Right ventricle myocardium inferior (tissue), 1 donor: ENCODE data around the gene PAGE2B. TPM values are rescaled to one million over a fixed set of nuclear protein-coding genes. Genes with fewer than 3 reads are reported as not detected.
"Not testable (repeated sequence)": the region's sequence is repeated elsewhere in the genome, so short reads cannot be mapped to it uniquely, and the experiment has no call there.

Experiments
- ATAC-seq: fragments of 200-7000 bp; cut with Tn5 transposase; one replicate; pipeline ENCODE4 v1.9.1; 2020; ENCODE audit warnings: mild to moderate bottlenecking, moderate library complexity
- DNase-seq: peaks from one replicate; pipeline ENCODE4 v3.0.0; 2021; ENCODE audit errors: missing footprints
- intact Hi-C: fragments of 100-400 bp; cut with DNase I; formaldehyde crosslinking; loops from one replicate; pipeline ENCODE4 v1.11.0; 2022
- long read RNA-seq: library from polyadenylated mRNA; unstranded; transcript quantifications from one replicate; pipeline ENCODE4 v2.0.0, GENCODE V29; 2021
- total RNA-seq: library from RNA; stranded (reverse); fragmentation: NEBNext Ultra II Directional; extraction: Animal tissue kit (Norgen Biotek cat#: 25700); gene quantifications from one replicate; pipeline ENCODE4 v1.2.1, GENCODE V29; 2021
- donor health status: DM: no; HTN: yes; CAD: no; lungs with severe emphysema.

The PAGE2B gene
- total RNA-seq: not detected
- long read RNA-seq: 0 reads

DNA sequence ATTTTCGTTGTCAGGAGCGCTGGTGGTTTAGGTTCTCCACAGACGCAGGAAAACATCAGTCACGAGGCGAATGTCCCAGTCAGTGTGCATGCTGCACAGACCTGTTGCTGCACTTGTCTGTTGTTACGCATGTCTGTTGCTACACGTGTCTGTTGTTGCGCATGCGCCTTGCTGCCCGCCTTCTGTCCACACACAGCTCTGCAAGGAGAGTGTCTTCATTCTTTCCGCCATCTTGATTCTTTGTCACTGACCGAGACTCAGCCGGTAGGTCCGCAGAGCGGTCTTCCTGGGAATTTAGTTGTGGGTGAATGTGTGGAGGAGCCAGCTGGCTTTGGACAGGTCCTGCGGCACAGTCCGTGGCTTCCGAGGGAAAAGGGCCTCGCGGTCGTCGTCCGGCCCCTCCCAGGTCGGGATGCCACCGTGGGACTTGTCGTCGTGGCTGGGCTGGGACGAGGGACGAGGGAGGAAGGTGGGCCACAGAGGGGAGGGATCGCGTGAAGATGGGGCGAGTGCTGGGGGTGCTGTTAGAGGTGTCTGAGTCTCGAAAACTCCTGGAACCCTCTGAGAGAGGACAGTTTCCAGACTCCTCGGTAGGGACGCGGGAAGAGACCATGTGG, at the start of gene PAGE2B:
Gene PAGE2B, plus strand, starts transcription at position 180 of the 617 bp plus-strand sequence. CDS start 1,012 bp downstream, outside the sequence.
- ATAC-seq (no peak), DNase-seq (no peak)
- intact Hi-C loops: no loop called here

GRCh38 chrX:55026143-55026542, 48.7 kb upstream of the PAGE2B start:
- ATAC-seq (no peak), DNase-seq (no peak)
- intact Hi-C loops: no loop called here

GRCh38 chrX:55026840-55027239, 48.0 kb upstream of the PAGE2B start:
- intact Hi-C loops: no loop called here
- DNase-seq: no peak
- no peak for ATAC-seq

GRCh38 chrX:55028040-55028439, 46.8 kb upstream of the PAGE2B start:
- no peak for ATAC-seq

GRCh38 chrX:55028611-55029010, 46.2 kb upstream of the PAGE2B start:
- ATAC-seq (no peak), DNase-seq (no peak)
- intact Hi-C loops: no loop called here

More at GRCh38 chrX:55028040-55028439, 46.8 kb upstream of the PAGE2B start:
- intact Hi-C loops: no loop called here
- DNase-seq: no peak

DNA sequence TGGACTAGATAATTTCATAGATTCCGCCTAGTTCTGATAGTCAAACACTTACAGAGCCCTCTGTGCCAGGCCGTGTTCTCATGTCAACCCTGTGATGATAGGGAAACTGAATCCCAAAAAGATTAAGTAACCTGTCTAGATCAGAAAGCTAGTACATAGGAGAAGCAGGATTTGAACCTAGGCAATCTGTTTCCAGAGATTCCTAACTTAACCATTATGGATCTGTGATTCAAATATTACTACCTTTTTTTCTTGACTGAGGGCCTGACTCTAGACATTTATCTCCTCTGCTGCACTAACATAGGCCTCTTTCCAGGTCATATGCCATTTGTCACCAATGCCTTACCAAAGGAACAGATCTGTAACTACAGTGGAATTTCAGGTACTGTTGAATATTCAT, 45.5 kb upstream of the PAGE2B start:
- ATAC-seq: no peak
- no peak for DNase-seq
- intact Hi-C loops: no loop called here

DNA sequence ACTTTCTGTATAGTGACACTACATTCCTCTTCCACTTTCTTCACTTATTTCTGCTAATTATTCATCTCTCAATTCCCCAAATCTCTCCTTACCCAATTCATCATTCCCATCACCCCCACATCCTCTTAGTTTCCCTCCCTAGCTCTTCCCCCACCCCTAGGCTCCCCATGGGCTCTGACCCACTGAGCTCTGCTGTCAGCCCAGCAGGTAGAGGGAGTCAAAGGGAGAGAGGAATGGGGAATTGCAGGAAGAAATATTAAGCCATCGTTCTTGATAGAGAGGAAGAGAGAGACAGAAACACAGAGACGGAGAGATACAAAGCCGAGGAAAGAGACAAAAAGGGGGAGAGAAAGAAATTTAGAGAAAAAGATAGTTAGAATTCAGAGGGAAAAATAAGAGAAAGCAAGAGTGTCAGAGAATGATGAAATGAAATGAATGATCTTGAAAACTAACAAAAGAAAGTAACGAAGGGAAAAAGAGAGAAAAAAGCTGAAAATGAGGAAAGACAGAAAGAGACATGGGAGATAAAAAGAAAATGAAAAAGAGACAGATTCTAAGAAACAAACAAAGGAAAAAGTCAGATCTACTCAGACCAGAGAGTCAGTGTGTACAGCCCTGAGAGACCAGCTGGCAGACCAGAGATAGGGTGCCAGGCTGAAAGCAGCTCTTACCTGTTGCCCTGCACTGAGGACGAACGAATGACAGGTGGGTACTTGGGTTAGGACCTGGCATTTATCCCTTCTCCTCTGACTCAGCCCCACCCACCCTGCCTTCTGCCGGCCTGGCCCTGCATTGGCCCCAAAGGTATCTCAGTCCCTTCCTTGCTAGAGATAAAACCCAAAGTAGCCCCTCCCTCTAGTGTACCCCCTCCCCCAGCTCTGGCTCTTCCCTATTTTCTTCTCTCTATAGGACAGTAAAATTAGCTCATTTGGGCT, 44.3 kb upstream of the PAGE2B start, which contains the start of gene ALAS2:
Gene ALAS2, minus strand, starts transcription at position 707 of the 935 bp plus-strand sequence. CDS start 4,977 bp downstream, outside the sequence.
- intact Hi-C loops: no loop called here
- DNase-seq (no peak), ATAC-seq (no peak)

DNA sequence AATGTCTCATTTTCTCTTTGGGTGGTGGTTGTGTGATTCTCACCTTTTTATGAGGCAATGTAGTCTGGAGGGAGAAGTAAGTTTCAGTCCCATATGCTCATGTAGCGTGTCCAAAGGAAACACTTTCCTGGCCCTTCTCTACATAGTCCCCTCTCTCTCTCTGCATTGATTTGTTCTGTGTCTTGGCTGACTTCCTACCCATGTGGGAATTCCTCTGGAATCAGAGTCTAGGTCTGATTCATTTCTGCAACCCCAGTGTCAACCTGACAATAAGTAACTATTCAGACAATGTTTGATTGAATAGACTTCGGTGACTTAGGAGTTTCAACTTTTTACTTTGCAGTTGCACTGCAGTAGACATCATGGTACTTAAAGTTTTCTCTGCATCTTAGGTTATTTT, 41.4 kb upstream of the PAGE2B start:
- ATAC-seq (no peak), DNase-seq (no peak)
- intact Hi-C loops: no loop called here

DNA sequence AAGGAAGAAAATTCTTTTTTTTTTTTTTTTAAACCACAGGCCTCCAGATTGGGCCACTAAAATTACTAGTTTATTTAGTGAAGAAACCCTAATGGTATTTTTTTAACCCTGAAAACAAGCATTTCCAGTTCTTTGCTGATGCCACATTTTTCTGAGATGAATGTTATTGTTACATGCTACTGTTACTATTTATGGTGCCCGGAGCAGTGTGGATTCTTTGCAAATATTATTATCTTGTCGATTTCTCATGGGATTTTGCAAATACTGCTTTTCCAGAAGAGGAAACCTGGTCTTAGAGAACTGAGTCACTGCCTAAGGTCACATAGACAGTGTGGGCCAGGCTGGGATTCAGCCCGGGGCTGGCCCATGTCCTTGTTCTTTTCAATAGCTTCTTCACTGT, 35.4 kb upstream of the PAGE2B start:
- intact Hi-C loops: no loop called here
- DNase-seq: no peak
- ATAC-seq: no peak

DNA sequence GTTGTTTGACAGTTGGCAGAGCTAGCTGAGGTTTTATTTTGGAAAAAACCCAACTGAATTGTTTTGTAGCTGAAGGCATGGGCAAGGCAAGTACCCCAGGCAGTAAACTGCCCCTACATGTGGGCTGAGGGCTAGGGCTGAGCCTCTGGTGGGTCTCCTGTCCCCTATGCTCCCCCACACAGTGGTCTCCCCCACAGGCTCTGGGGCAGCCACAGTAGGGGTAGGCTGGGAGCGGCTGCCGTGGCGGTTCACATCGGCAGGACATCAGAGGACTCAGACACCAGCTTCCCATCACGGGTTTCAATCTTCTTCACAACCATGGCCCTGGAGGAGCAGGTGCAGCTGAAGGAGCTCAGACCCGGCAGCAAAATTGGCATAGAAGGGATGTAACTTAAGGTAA, 33.3 kb upstream of the PAGE2B start:
- no peak for ATAC-seq
- intact Hi-C loops: no loop called here
- DNase-seq: no peak

GRCh38 chrX:55050599-55050998, 24.2 kb upstream of the PAGE2B start:
- intact Hi-C loops, DNase-seq, ATAC-seq: not testable (repeated sequence)

DNA sequence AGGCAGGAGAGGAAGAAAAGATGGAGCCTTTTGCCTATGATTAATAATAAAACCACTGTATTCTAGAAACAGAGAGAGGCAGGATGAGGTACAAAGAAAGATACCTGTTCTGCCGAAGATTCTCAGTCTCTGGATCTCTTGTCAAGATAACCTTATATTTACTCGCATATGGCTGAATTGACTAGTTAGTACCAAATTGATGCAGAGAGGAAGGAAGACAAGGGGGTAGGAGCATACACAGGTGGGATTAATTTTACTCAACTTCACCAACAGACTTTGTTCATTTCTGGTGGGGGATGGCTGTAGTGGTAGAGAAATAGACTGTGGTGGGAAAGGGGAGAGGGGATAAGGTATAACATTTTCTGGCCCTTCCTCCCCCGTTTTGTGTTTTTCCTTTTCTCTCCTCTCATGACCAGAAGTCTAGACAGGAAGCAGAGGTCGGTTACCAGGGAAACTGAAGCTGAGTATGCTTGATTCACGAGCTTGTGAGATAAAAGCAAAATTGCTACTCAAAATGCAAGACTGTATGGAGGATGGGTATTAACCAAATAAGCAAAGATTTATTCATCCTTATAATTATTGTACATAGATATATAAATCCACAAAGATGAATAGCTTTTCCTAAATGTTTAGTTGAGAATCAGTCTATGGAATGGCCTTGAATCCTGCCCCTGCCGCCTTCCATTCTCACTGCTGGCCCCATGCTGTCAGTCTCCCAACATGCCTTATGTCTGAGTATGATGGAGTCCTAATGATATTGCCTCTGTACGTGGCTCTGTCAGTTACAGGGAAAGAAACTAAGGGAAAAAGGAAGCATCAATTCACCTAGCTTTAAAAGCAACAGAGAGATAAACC, 17.8 kb upstream of the PAGE2B start:
- DNase-seq: no peak
- intact Hi-C loops: loop anchor here (2.0 kb wide), 2 partner anchors 166 to 418 kb away; no protein-coding TSS in a partner anchor
- ATAC-seq: no peak

DNA sequence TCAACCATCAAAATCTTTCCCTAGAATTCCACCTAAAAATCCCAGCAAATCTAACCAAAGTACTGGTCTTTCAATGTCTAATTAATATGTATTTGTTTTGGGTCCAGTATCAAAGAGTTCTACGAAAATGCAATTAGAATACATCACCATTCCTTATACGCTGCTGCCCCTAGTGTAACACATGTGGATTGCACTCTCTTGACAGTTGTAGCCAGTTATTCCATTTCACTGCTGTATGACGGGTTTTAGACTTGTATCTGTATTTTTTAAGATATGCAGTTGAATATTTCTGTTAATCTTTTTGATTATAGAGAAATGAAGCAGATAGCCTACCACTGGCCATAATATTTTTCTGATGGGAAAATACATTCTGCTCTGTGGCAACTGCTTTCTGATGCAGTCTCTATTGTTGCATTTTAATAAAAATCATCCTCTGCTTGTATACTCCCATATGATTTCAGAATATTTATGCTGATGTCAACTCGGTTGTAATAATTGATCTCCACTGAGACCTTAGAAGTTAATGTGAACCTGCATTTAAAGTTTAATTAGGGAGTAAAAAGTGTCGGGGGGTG, 17.1 kb upstream of the PAGE2B start:
- intact Hi-C loops: loop anchor here (2.0 kb wide), 2 partner anchors 167 to 419 kb away; no protein-coding TSS in a partner anchor
- ATAC-seq: no peak
- no peak for DNase-seq

GRCh38 chrX:55067180-55067579, 7.7 kb upstream of the PAGE2B start:
- DNase-seq, intact Hi-C loops, ATAC-seq: not testable (repeated sequence)

GRCh38 chrX:55072286-55072685, 2.5 kb upstream of the PAGE2B start:
- intact Hi-C loops: no loop called here
- DNase-seq (no peak), ATAC-seq (no peak)

DNA sequence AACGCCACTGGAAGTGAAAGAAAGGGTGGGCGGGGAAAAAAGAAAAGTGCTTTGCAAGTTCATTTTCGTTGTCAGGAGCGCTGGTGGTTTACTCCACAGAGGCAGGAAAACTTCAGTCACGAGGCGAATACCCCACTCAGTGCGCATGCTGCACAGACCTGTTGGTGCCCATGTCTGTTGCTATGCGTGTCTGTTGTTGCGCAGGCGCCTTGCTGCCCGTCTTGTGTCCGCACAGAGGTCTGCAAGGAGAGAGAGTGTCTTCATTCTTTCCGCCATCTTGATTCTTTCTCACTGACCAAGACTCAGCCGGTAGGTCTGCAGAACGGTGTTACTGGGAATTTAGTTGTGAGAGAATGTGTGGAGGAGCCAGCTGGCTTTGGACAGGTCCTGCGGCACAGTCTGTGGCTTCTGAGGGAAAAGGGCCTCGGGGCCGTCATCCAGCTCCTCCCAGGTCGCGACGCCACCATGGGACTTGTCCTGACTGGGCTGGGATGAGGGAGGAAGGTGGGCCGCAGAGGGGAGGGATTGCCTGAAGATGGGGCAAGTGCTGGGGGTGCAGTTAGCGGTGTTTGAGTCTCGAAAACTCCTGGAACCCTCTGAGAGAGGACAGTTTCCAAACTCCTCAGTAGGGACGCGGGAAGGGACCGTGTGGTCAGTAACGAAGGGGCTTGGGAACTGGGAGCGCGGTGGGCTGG, 14.1 kb downstream of the PAGE2B start, which contains the start of gene PAGE2:
Gene PAGE2, plus strand, starts transcription at position 224 of the 695 bp plus-strand sequence. CDS start 1,003 bp downstream, outside the sequence.
- DNase-seq: no peak
- intact Hi-C loops: no loop called here
- no peak for ATAC-seq

DNA sequence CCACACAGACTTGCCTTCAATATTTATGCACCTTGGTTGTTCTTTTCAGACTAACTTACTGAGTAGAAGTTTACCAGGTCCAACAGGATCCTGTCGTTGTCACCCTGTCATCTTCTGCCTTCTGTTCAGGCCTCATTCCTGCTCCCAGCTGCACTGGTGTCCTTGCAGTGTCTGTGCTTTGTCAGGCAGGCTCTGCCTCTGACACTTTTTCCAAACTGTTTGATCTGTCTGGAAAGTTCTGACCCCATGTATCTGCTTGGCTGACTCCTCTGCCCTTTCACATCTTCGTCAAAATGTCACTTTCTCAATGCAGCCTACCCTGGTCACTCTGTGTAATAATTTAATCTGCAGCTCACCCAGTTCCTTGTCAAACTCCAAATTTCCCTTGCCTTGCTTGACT, 23.9 kb downstream of the PAGE2B start:
- ATAC-seq (no peak), DNase-seq (no peak)
- intact Hi-C loops: no loop called here

DNA sequence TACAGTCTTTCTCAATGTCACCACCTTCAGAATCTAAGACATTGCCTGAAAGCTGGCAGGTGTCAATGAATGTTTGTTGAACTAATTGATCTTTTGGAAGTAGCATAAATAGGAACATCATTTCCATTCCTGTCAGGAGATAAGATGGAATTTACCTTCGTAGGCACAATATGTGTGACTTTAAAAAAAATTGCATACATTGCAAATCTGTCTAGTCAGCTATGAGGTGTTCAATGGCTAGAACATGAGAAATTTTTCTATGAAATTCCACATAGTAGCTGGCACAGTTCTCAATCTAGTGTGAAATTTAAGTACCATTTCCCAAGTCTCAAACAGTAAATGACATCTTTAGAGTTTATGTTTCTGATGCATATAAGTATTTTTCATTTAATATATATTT, 24.3 kb downstream of the PAGE2B start:
- DNase-seq (no peak), ATAC-seq (no peak)
- intact Hi-C loops: no loop called here
